ENCODE data around the gene WWOX. TPM values are rescaled to one million over a fixed set of nuclear protein-coding genes. Genes with fewer than 3 reads are reported as not detected.

WWOX gene
- total and polyA plus RNA-seq, 2 of the 13 experiments (the other 11 are each of a cell fraction or from before 2014, with no cell fraction given), result 9.1 to 37.4 TPM

- TF ChIP-seq HINFP (CRISPR knock-in tag; IDR thresholded peaks at IDR 0.05; ENCODE audit: low read depth) (peak; percentile 63; the same call in 1 of the 2 replicates), REPIN1 (CRISPR knock-in tag; IDR thresholded peaks at IDR 0.05; ENCODE audit: borderline replicate concordance, low read depth) (peak; percentile 73; the same call in 1 of the 2 replicates), SKI (IDR thresholded peaks at IDR 0.05; ENCODE audit: partially characterized antibody) (no peak), RBFOX2 (IDR thresholded peaks at IDR 0.05; ENCODE audit: low read depth, low read length) (no peak), FOXP4 (CRISPR knock-in tag; IDR thresholded peaks at IDR 0.05) (no peak; the same call in 1 of the 2 replicates), ZNF264 (CRISPR knock-in tag; IDR thresholded peaks at IDR 0.05) (no peak), ZNF784 (CRISPR knock-in tag; IDR thresholded peaks at IDR 0.05; ENCODE audit: borderline replicate concordance) (peak; percentile 62; the same call in 1 of the 2 replicates), FOXJ3 (CRISPR knock-in tag; IDR thresholded peaks at IDR 0.05; ENCODE audit: borderline replicate concordance) (0 out of 2 replicates have a peak, but pooled peaks have one; percentile 19), ZBTB7A (CRISPR knock-in tag; IDR thresholded peaks at IDR 0.05) (no peak), ZNF431 (CRISPR knock-in tag; IDR thresholded peaks at IDR 0.05; ENCODE audit: borderline replicate concordance, low read depth) (no peak), ZNF263 (CRISPR knock-in tag; IDR thresholded peaks at IDR 0.05) (peak; percentile 71), SNAPC2 (CRISPR knock-in tag; IDR thresholded peaks at IDR 0.05) (0 out of 2 replicates have a peak, but pooled peaks have one; percentile 54), HOXA3 (CRISPR knock-in tag; IDR thresholded peaks at IDR 0.05) (peak; percentile 52; the same call in 1 of the 2 replicates), HNF4G (IDR thresholded peaks at IDR 0.05; ENCODE audit: borderline replicate concordance, low read depth, low read length) (no peak), HNF4G (CRISPR knock-in tag; IDR thresholded peaks at IDR 0.05; ENCODE audit: borderline replicate concordance, low read depth) (no peak), ZNF710 (CRISPR knock-in tag; IDR thresholded peaks at IDR 0.05; ENCODE audit: borderline replicate concordance) (0 out of 2 replicates have a peak, but pooled peaks have one; percentile 22), FOXO1 (CRISPR knock-in tag; IDR thresholded peaks at IDR 0.05) (peak; percentile 61; the same call in 1 of the 2 replicates)
Measured at GRCh38 chr16:78462288-78463208, 363.1 kb downstream of the WWOX start (continued).
